ENCODE results near the gene P4HA3. TPM values are rescaled to one million over a fixed set of nuclear protein-coding genes. Genes with fewer than 3 reads are reported as not detected.

The P4HA3 gene
- polyA plus RNA-seq, 1 experiment, result 14.1 TPM

DNA sequence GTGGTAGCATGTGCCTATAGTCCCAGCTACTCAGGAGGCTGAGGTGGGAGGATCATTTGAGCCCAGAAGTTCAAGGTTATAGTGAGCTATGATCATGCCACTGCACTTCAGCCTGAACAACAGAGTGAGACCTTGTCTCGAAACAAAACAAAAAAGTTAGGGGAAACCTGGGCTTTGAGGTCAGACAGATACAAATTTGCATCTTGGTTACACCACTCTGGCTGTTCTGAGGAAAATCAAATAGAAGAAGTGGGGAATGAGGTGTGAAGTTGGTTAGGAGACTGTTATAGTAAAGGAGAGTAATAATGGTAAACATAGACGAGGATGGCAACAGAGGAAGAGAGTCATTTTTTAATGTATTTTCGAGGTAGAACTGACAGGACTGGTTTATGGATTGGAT, 77.8 kb downstream of the P4HA3 start:
- TF ChIP-seq, protein P1, sequence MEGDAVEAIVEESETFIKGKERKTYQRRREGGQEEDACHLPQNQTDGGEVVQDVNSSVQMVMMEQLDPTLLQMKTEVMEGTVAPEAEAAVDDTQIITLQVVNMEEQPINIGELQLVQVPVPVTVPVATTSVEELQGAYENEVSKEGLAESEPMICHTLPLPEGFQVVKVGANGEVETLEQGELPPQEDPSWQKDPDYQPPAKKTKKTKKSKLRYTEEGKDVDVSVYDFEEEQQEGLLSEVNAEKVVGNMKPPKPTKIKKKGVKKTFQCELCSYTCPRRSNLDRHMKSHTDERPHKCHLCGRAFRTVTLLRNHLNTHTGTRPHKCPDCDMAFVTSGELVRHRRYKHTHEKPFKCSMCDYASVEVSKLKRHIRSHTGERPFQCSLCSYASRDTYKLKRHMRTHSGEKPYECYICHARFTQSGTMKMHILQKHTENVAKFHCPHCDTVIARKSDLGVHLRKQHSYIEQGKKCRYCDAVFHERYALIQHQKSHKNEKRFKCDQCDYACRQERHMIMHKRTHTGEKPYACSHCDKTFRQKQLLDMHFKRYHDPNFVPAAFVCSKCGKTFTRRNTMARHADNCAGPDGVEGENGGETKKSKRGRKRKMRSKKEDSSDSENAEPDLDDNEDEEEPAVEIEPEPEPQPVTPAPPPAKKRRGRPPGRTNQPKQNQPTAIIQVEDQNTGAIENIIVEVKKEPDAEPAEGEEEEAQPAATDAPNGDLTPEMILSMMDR (IDR thresholded peaks at IDR 0.05; ENCODE audit: insufficient read depth, low read depth, low read length), result no peak
- peaks cover 5% of the 10 kb centered on the region for H3K36me3 ChIP-seq (ENCODE audit: control insufficient read depth, insufficient read depth, low read length)
- CTCF ChIA-PET, result no interaction called here

DNA sequence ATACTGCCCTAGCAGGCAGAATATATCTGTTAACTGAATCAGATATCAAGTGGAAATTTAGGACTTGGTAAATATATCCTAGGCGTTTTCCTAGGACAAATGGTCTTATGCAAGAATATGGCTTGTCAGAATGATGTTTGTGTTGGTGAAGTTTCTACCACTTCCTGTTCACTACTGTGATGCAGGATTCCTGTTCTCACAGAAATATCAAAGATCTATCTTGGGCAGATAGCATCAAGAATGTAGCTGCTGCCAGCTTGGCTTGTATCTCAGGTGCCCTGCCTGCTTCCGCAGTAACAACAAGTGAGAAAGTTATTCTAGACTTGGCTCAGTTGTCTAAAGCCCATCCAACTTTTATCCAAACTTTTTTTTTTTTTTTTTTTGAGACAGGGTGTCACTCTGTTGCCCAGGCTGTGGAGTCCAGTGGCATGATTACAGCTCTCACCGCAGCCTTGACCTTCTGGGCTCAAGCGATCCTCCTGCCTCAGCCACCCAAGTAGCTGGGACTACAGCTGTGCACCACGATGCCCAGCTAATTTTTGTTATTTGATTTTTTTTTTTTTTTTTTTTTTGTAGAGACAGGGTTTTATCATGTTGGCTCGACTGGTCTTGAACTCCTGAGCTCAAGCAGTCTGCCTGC, 79.0 kb downstream of the P4HA3 start:
- ChIA-PET POLR2A (no interaction called here), CTCF (interaction anchor here (1.2 kb wide), 1 partner anchor 23 kb away, joined by 3 read pairs; no protein-coding TSS in a partner anchor)
- Histone ChIP-seq H3K27me3 (ENCODE audit: control insufficient read depth, insufficient read depth, low read length) (no peaks in the 10 kb centered on the region), H3K4me3 (ENCODE audit: low read depth, low read length) (no peak overlapping the region), H3K36me3 (ENCODE audit: control insufficient read depth, insufficient read depth, low read length) (peaks cover 3% of the 10 kb centered on the region)
- DNase-seq (ENCODE audit: low read depth), result no peak
- TF ChIP-seq, protein P1 (IDR thresholded peaks at IDR 0.05; ENCODE audit: insufficient read depth, low read depth, low read length), result no peak

More for the DNA sequence above, 77.8 kb downstream of the P4HA3 start:
- no peak for DNase-seq (ENCODE audit: low read depth)
- H3K4me3 ChIP-seq (ENCODE audit: low read depth, low read length), result no peak overlapping the region
- POLR2A ChIA-PET, result no interaction called here
- no peaks in the 10 kb centered on the region for H3K27me3 ChIP-seq (ENCODE audit: control insufficient read depth, insufficient read depth, low read length)

DNA sequence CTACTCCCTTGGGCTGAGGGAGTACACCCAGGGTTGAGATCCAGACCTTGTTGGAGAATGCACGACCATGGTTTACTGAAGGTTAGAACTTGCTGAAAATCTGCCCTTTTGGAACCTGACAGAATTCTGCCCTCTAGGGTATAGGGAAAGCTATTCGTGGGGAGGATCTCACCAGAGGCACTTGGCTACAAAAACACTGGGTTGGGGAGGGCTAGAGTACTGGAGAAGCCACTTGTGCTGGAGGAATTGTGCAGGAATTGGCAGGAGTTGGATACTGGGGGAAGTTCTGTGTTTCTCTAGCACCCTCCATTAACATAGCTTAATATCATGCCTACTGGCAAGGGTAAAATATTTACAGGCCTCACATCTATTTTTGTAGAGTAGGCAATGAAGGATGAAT, 84.5 kb downstream of the P4HA3 start:
- CTCF ChIA-PET, result no interaction called here
- H3K27me3 ChIP-seq (ENCODE audit: control insufficient read depth, insufficient read depth, low read length), result no peaks in the 10 kb centered on the region
- peaks cover 4% of the 10 kb centered on the region for H3K36me3 ChIP-seq (ENCODE audit: control insufficient read depth, insufficient read depth, low read length)
- POLR2A ChIA-PET, result no interaction called here
- TF ChIP-seq, protein P1 (IDR thresholded peaks at IDR 0.05; ENCODE audit: insufficient read depth, low read depth, low read length), result no peak
- DNase-seq (ENCODE audit: low read depth), result no peak
- H3K4me3 ChIP-seq (ENCODE audit: low read depth, low read length), result no peak overlapping the region

DNA sequence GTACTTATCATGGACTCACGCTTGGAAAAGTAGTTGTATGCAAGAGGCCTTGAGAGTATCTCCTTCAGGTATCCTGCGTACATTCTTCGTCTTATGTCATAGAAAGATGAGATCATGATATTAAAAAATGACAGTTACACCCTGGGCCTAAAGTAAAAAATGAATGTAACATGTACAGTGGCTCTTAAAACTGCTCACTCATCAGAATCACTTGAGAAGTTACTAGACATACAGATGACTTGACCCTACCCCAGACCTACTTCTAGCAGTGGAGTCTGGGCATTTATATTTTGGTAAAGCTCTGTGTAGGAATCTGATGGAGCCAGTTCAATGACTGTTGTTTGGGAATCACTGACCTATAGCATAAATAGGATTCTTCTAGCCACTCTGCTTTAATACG, 85.9 kb downstream of the P4HA3 start:
- TF ChIP-seq, protein P1 (IDR thresholded peaks at IDR 0.05; ENCODE audit: insufficient read depth, low read depth, low read length), result no peak
- ChIA-PET POLR2A (no interaction called here), CTCF (no interaction called here)
- H3K27me3 ChIP-seq (ENCODE audit: control insufficient read depth, insufficient read depth, low read length), result no peaks in the 10 kb centered on the region
- no peak for DNase-seq (ENCODE audit: low read depth)
- no peak overlapping the region for H3K4me3 ChIP-seq (ENCODE audit: low read depth, low read length)
- peaks cover 4% of the 10 kb centered on the region for H3K36me3 ChIP-seq (ENCODE audit: control insufficient read depth, insufficient read depth, low read length)

DNA sequence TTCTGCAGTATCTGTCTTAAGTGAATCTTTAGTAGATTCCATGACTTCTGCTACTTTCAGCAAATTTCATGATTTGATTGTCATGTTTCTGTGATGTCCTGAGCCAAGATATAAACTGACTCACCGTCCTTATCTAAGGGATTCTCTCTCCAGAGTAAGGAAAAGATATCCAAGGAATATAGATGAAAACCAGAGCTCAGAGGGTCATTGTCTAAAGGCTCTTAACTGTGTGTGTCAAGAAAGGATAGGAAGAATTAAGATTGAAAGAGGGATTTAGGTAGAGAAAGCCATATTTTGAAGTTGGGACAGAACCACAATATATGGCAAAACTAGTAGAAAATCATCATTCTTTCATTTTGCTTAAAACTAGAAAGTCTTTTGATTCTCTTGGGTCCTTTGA, 89.6 kb downstream of the P4HA3 start:
- H3K27me3 ChIP-seq (ENCODE audit: control insufficient read depth, insufficient read depth, low read length), result no peaks in the 10 kb centered on the region
- peaks cover 2% of the 10 kb centered on the region for H3K36me3 ChIP-seq (ENCODE audit: control insufficient read depth, insufficient read depth, low read length)
- POLR2A ChIA-PET, result no interaction called here
- no peak overlapping the region for H3K4me3 ChIP-seq (ENCODE audit: low read depth, low read length)
- TF ChIP-seq, protein P1 (IDR thresholded peaks at IDR 0.05; ENCODE audit: insufficient read depth, low read depth, low read length), result no peak
- DNase-seq (ENCODE audit: low read depth), result no peak
- CTCF ChIA-PET, result no interaction called here

All from BJ (cell line).